ENCODE results near the gene FOXN1. TPM values are rescaled to one million over a fixed set of nuclear protein-coding genes. Genes with fewer than 3 reads are reported as not detected.
A peak's percentile ranks its signal among the peaks of the same experiment; 100 is the strongest.

The FOXN1 gene
- total and polyA plus RNA-seq, 10 of the 15 experiments (the other 5 are each of a cell fraction or from before 2014, with no cell fraction given): not detected

DNA sequence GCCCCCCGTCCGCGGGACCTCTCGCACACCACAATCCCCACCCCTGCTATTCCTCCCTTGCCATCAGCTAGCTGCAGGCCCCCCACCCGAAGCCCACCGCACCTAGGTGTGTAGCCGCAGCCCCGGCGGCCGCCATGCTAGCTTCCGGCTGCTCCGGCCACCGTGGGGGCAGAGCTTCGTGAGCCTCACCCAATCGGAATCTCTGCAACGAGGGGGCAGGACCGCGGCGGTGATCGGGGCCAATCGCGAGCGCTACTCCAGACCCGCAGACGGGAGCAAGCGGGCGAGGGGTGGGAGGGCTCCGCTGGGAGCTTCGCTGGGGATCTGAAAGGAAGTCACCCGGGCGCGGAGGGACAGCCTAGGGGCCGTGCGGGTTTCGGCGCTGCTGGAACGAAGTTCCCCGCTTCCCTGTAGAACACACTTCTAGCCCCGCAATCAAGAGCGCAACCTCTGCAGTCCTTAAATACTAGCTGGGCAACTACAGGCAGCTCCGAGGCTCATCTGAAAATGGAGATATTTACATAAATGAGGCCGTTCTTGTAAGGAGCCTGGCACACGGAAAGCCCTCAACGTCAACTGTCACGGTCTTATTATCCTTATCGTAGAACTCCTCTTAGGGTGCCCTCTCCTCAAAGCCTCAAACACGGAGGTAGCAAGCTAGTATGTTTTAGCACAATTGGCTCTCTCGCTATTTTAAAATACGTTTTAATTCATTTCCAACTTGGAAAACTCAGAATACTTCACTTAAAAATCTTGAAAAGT lies 65.4 kb downstream of the FOXN1 start, which contains the start of gene PIGS (continued):
- TF ChIP-seq ZSCAN29 (IDR thresholded peaks at IDR 0.05): no peak
- TF ChIP-seq NFYB (IDR thresholded peaks at IDR 0.05; ENCODE audit: insufficient read depth, low read depth, low read length): peak; percentile 80; the same call in 1 of the 2 replicates
- TF ChIP-seq HCFC1 (IDR thresholded peaks at IDR 0.05; ENCODE audit: low read length): peak; percentile 32; the same call in 1 of the 2 replicates
- TF ChIP-seq, protein P1, sequence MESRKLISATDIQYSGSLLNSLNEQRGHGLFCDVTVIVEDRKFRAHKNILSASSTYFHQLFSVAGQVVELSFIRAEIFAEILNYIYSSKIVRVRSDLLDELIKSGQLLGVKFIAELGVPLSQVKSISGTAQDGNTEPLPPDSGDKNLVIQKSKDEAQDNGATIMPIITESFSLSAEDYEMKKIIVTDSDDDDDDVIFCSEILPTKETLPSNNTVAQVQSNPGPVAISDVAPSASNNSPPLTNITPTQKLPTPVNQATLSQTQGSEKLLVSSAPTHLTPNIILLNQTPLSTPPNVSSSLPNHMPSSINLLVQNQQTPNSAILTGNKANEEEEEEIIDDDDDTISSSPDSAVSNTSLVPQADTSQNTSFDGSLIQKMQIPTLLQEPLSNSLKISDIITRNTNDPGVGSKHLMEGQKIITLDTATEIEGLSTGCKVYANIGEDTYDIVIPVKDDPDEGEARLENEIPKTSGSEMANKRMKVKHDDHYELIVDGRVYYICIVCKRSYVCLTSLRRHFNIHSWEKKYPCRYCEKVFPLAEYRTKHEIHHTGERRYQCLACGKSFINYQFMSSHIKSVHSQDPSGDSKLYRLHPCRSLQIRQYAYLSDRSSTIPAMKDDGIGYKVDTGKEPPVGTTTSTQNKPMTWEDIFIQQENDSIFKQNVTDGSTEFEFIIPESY (IDR thresholded peaks at IDR 0.05): no peak
- peak; percentile 52; the same call in 1 of the 2 replicates for TF ChIP-seq NBN (IDR thresholded peaks at IDR 0.05)
- no peak for TF ChIP-seq KAT2A (conservative IDR thresholded peaks at IDR 0.05; ENCODE audit: control insufficient read depth, low read depth, low read length)
- no peak for TF ChIP-seq FOXM1 (IDR thresholded peaks at IDR 0.05; ENCODE audit: low read depth, low read length)
- 0 out of 2 replicates have a peak, but pooled peaks have one; percentile 30 for TF ChIP-seq SPI1 (IDR thresholded peaks at IDR 0.05; ENCODE audit: borderline replicate concordance, insufficient read depth, low read depth, low read length)
- no peak for TF ChIP-seq STAT1 (conservative IDR thresholded peaks at IDR 0.05)
- TF ChIP-seq, protein P2, sequence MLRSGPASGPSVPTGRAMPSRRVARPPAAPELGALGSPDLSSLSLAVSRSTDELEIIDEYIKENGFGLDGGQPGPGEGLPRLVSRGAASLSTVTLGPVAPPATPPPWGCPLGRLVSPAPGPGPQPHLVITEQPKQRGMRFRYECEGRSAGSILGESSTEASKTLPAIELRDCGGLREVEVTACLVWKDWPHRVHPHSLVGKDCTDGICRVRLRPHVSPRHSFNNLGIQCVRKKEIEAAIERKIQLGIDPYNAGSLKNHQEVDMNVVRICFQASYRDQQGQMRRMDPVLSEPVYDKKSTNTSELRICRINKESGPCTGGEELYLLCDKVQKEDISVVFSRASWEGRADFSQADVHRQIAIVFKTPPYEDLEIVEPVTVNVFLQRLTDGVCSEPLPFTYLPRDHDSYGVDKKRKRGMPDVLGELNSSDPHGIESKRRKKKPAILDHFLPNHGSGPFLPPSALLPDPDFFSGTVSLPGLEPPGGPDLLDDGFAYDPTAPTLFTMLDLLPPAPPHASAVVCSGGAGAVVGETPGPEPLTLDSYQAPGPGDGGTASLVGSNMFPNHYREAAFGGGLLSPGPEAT (IDR thresholded peaks at IDR 0.05; ENCODE audit: low read depth): peak; percentile 62
- TF ChIP-seq LARP7 (IDR thresholded peaks at IDR 0.05): peak; percentile 58
- TF ChIP-seq TAF1 (IDR thresholded peaks at IDR 0.05; ENCODE audit: borderline replicate concordance, low read depth, low read length): peak; percentile 89; the same call in 1 of the 2 replicates
- TF ChIP-seq, protein P3, sequence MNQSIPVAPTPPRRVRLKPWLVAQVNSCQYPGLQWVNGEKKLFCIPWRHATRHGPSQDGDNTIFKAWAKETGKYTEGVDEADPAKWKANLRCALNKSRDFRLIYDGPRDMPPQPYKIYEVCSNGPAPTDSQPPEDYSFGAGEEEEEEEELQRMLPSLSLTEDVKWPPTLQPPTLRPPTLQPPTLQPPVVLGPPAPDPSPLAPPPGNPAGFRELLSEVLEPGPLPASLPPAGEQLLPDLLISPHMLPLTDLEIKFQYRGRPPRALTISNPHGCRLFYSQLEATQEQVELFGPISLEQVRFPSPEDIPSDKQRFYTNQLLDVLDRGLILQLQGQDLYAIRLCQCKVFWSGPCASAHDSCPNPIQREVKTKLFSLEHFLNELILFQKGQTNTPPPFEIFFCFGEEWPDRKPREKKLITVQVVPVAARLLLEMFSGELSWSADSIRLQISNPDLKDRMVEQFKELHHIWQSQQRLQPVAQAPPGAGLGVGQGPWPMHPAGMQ (IDR thresholded peaks at IDR 0.05; ENCODE audit: borderline replicate concordance): no peak
- TF ChIP-seq, protein P4, sequence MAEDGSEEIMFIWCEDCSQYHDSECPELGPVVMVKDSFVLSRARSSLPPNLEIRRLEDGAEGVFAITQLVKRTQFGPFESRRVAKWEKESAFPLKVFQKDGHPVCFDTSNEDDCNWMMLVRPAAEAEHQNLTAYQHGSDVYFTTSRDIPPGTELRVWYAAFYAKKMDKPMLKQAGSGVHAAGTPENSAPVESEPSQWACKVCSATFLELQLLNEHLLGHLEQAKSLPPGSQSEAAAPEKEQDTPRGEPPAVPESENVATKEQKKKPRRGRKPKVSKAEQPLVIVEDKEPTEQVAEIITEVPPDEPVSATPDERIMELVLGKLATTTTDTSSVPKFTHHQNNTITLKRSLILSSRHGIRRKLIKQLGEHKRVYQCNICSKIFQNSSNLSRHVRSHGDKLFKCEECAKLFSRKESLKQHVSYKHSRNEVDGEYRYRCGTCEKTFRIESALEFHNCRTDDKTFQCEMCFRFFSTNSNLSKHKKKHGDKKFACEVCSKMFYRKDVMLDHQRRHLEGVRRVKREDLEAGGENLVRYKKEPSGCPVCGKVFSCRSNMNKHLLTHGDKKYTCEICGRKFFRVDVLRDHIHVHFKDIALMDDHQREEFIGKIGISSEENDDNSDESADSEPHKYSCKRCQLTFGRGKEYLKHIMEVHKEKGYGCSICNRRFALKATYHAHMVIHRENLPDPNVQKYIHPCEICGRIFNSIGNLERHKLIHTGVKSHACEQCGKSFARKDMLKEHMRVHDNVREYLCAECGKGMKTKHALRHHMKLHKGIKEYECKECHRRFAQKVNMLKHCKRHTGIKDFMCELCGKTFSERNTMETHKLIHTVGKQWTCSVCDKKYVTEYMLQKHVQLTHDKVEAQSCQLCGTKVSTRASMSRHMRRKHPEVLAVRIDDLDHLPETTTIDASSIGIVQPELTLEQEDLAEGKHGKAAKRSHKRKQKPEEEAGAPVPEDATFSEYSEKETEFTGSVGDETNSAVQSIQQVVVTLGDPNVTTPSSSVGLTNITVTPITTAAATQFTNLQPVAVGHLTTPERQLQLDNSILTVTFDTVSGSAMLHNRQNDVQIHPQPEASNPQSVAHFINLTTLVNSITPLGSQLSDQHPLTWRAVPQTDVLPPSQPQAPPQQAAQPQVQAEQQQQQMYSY (CRISPR knock-in tag; IDR thresholded peaks at IDR 0.05): no peak
- TF ChIP-seq, protein P5, sequence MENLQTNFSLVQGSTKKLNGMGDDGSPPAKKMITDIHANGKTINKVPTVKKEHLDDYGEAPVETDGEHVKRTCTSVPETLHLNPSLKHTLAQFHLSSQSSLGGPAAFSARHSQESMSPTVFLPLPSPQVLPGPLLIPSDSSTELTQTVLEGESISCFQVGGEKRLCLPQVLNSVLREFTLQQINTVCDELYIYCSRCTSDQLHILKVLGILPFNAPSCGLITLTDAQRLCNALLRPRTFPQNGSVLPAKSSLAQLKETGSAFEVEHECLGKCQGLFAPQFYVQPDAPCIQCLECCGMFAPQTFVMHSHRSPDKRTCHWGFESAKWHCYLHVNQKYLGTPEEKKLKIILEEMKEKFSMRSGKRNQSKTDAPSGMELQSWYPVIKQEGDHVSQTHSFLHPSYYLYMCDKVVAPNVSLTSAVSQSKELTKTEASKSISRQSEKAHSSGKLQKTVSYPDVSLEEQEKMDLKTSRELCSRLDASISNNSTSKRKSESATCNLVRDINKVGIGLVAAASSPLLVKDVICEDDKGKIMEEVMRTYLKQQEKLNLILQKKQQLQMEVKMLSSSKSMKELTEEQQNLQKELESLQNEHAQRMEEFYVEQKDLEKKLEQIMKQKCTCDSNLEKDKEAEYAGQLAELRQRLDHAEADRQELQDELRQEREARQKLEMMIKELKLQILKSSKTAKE (IDR thresholded peaks at IDR 0.05; ENCODE audit: low read depth, poor library complexity, severe bottlenecking): no peak
- TF ChIP-seq SIX5 (IDR thresholded peaks at IDR 0.05; ENCODE audit: low read depth, low read length, severe bottlenecking): no peak

Data from GM12878 (cell line).